NCI-H82 treated with DMSO at 0.1 percent for 48 hours (cell line): ENCODE measurements around the gene FBXO44.
A peak's percentile ranks its signal among the peaks of the same experiment; 100 is the strongest.

Experiments used
- DNase-seq: peaks from one replicate; lab custom pipeline; 2025; ENCODE audit not compliant: unreplicated experiment; lab: John Stamatoyannopoulos, UW

FBXO44 gene

GRCh38 chr1:11657654-11658053 lies 3.0 kb downstream of the FBXO44 start:
- DNase-seq: no peak

GRCh38 chr1:11658542-11658941 lies 3.9 kb downstream of the FBXO44 start:
- DNase-seq: no peak

GRCh38 chr1:11659748-11660147 lies 5.1 kb downstream of the FBXO44 start:
- DNase-seq: no peak

GRCh38 chr1:11661103-11661502 lies 6.4 kb downstream of the FBXO44 start:
- no peak for DNase-seq

GRCh38 chr1:11664336-11665065 lies 9.8 kb downstream of the FBXO44 start:
- no peak for DNase-seq

GRCh38 chr1:11668516-11668915 lies 13.8 kb downstream of the FBXO44 start:
- DNase-seq: no peak

GRCh38 chr1:11670747-11671146 lies 16.1 kb downstream of the FBXO44 start:
- DNase-seq: no peak

GRCh38 chr1:11671205-11671543 lies 16.5 kb downstream of the FBXO44 start:
- DNase-seq: no peak

- DNase-seq: no peak
Observed at GRCh38 chr1:11671544-11672286, 17.0 kb downstream of the FBXO44 start.

GRCh38 chr1:11673089-11673769 lies 18.6 kb downstream of the FBXO44 start:
- DNase-seq: no peak

- DNase-seq: no peak
Observed at GRCh38 chr1:11674488-11674887, 19.8 kb downstream of the FBXO44 start.

- DNase-seq: no peak
Observed at GRCh38 chr1:11675325-11675724, 20.6 kb downstream of the FBXO44 start.

GRCh38 chr1:11676386-11677103 lies 21.9 kb downstream of the FBXO44 start:
- no peak for DNase-seq

GRCh38 chr1:11678442-11678841 lies 23.8 kb downstream of the FBXO44 start:
- no peak for DNase-seq

- DNase-seq: no peak
Observed at GRCh38 chr1:11680270-11681070, 25.8 kb downstream of the FBXO44 start.

- DNase-seq: peak; percentile 84
Observed at GRCh38 chr1:11681071-11681771, 26.5 kb downstream of the FBXO44 start, which contains the start of gene MAD2L2. Gene MAD2L2 (minus strand): TSS chr1:11681148. CDS start chr1:11680601, 547 bp downstream.

- no peak for DNase-seq
Observed at GRCh38 chr1:11682287-11682771, 27.7 kb downstream of the FBXO44 start.

- no peak for DNase-seq
Observed at GRCh38 chr1:11682799-11683198, 28.1 kb downstream of the FBXO44 start.

- peak; percentile 86 for DNase-seq
Observed at GRCh38 chr1:11684070-11684469, 29.4 kb downstream of the FBXO44 start.
